K562 (cell line): ENCODE measurements around the gene DRC3. TPM values are rescaled to one million over a fixed set of nuclear protein-coding genes. Genes with fewer than 3 reads are reported as not detected.
A peak's percentile ranks its signal among the peaks of the same experiment; 100 is the strongest.

Experiments used
- BCOR ChIP-seq: fragments of 450-650 bp; IDR thresholded peaks from 2 replicates; pipeline ENCODE4 v1.6.1; 2016
- FIP1L1 ChIP-seq: fragments of 200-400 bp; formaldehyde crosslinking; IDR thresholded peaks from 2 replicates; pipeline ENCODE4 v1.6.1; 2018; ENCODE audit warnings: mild to moderate bottlenecking, low read depth, low read length; ENCODE audit not compliant: poor library complexity, severe bottlenecking
- GTF2F1 ChIP-seq: IDR thresholded peaks from 2 replicates; pipeline ENCODE4 v1.6.1; 2011; ENCODE audit warnings: low read depth, low read length, improper control_type of control experiment
- MAFF ChIP-seq: IDR thresholded peaks from 2 replicates; pipeline ENCODE4 v1.6.1; 2012; ENCODE audit warnings: low read length, improper control_type of control experiment
- MBD2 ChIP-seq: sonication (generic); IDR thresholded peaks from 2 replicates; pipeline ENCODE4 v1.6.1; 2016; ENCODE audit warnings: low read depth, borderline replicate concordance
- MECOM ChIP-seq: fragments of 250-450 bp; sonication (Bioruptor Pico); IDR thresholded peaks from 2 replicates; pipeline ENCODE4 v1.8.0; 2022; ENCODE audit warnings: inconsistent platforms
- MEIS2 ChIP-seq: fragments of 450-650 bp; IDR thresholded peaks from 2 replicates; pipeline ENCODE4 v1.6.1; 2014; ENCODE audit warnings: mild to moderate bottlenecking; ENCODE audit not compliant: partially characterized antibody
- PCBP1 ChIP-seq: fragments of 200-400 bp; formaldehyde crosslinking; IDR thresholded peaks from 2 replicates; pipeline ENCODE4 v1.6.1; 2018; ENCODE audit warnings: mild to moderate bottlenecking, low read depth, low read length; ENCODE audit not compliant: poor library complexity, severe bottlenecking
- POLR2AphosphoS2 ChIP-seq: IDR thresholded peaks from 2 replicates; pipeline ENCODE4 v1.6.1; 2012; ENCODE audit warnings: low read length, improper control_type of control experiment
- PRPF4 ChIP-seq: fragments of 200-400 bp; formaldehyde crosslinking; IDR thresholded peaks from one replicate; pipeline ENCODE4 v1.6.1; 2017; ENCODE audit warnings: low read length, low read depth, mild to moderate bottlenecking; ENCODE audit not compliant: insufficient read depth, poor library complexity, severe bottlenecking
- RBM22 ChIP-seq: fragments of 200-400 bp; formaldehyde crosslinking; IDR thresholded peaks from 2 replicates; pipeline ENCODE4 v1.6.1; 2018; ENCODE audit warnings: low read length, low read depth; ENCODE audit not compliant: poor library complexity, severe bottlenecking
- TAF15 ChIP-seq: fragments of 200-400 bp; formaldehyde crosslinking; IDR thresholded peaks from 2 replicates; pipeline ENCODE4 v1.6.1; 2017; ENCODE audit warnings: mild to moderate bottlenecking, low read depth, low read length, moderate library complexity
- ZNF232 ChIP-seq: sonication (generic); formaldehyde crosslinking; IDR thresholded peaks from 2 replicates; pipeline ENCODE4 v1.8.0; 2022; ENCODE audit warnings: mild to moderate bottlenecking, missing genetic modification reagents
- ZNF408 ChIP-seq: fragments of 250-450 bp; sonication (Bioruptor Pico); IDR thresholded peaks from 2 replicates; pipeline ENCODE4 v1.4.0; 2020; ENCODE audit warnings: low read depth, mild to moderate bottlenecking, moderate library complexity
- ZNF431 ChIP-seq: sonication (generic); formaldehyde crosslinking; IDR thresholded peaks from 2 replicates; pipeline ENCODE4 v1.8.0; 2022; ENCODE audit warnings: mild to moderate bottlenecking, missing genetic modification reagents
- polyA plus RNA-seq, 8 experiments: library from polyadenylated mRNA; depleted of rRNA in 4 of 8; stranded (reverse) in 5 of 8; unstranded in 3 of 8; fragments of >200 nt; fragmentation: Nextera tagmentation in 2 of 8; fragmentation: Illumina TruSeq in 1 of 8; extraction: Ambion mirVana in 2 of 8; extraction: Trizol in 1 of 8; gene quantifications; 2 replicates each; pipeline versions ENCODE4 v1.2.1 to v1.2.3, GENCODE V29; 2011 to 2014; ENCODE audit warnings: inconsistent platforms in 1 of 8, missing spikeins in 1 of 8
- total RNA-seq, 7 experiments: library from RNA; depleted of rRNA in 6 of 7; stranded (reverse); fragments of >200 nt in 6 of 7; fragmentation: Illumina TruSeq in 2 of 7; extraction: Trizol in 2 of 7; gene quantifications; 2 replicates each; pipeline versions ENCODE4 v1.2.1 to v1.2.3, GENCODE V29; 2011 to 2021; ENCODE audit warnings: low replicate concordance in 1 of 7
- TF ChIP-seq, protein P1 (sequence below), 2 experiments: fragments of 450-650 bp; IDR thresholded peaks; 2 replicates each; pipeline ENCODE4 v1.6.1; 2016
- TF ChIP-seq, protein P2 (sequence below): fragments of 450-650 bp; formaldehyde crosslinking; IDR thresholded peaks from 2 replicates; pipeline ENCODE4 v1.4.0; 2022; ENCODE audit warnings: mild to moderate bottlenecking, moderate library complexity
- TF ChIP-seq, protein P3 (sequence below), 2 experiments: IDR thresholded peaks; 2 replicates each; pipeline ENCODE4 v1.6.1; 2012; ENCODE audit warnings: improper control_type of control experiment in 2 of 2, low read depth in 2 of 2, low read length in 2 of 2, borderline replicate concordance in 1 of 2
- TF ChIP-seq, protein P4 (sequence below): fragments of 200-800 bp; sonication (Bioruptor generic); IDR thresholded peaks from 2 replicates; pipeline ENCODE4 v1.6.1; 2017; ENCODE audit warnings: missing genetic modification characterization, missing compliant biosample characterization
- TF ChIP-seq, protein P5 (sequence below): fragments of 450-650 bp; formaldehyde crosslinking; IDR thresholded peaks from 2 replicates; pipeline ENCODE4 v1.4.0; 2022; ENCODE audit warnings: missing genetic modification characterization

The DRC3 gene
- total and polyA plus RNA-seq, 9 of the 15 experiments (the other 6 are each of a cell fraction or from before 2014, with no cell fraction given), result 0.10 to 0.84 (median 0.30) TPM; not detected in 3

DNA sequence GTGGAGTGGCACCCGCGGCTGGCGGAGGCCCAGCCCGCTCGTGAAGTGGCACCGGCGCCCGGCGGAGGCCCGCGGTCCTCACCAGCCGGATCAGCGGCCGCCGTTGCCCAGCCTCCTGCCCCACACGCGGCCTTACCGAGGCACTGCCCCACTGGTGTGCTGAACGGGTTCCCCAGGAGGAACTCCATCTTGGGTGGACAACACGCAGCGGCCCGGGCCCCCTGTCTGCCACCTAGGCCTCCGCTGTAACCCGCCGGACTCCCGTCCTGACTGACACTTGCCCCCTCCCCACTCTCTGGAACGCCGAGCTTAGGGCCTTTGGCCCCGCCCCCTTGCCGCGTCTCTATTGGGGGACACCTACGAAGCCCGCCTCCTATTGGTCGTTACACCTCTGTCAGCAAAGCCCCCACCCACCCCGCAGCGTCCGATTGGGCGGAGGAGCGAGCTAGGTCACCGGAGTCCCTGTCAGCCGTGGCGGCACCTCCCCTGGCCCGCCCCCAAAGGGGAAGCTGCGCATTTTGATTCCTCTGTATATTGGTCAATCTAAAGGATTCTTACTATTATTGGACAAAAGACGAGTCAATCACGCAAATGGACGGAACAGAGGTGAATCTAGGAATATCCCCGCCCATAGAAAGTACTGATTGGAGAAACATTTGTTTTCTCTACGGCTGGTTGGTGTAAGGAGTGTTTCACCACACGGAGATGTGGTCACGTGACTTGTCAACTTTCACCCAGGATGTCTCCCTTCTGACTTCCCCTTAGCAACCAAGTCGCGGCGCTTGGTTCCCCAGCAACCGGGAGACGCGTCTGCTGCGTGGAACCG is at the start of gene DRC3, which contains the start of gene TOM1L2 (continued):
- TF ChIP-seq, protein P1, sequence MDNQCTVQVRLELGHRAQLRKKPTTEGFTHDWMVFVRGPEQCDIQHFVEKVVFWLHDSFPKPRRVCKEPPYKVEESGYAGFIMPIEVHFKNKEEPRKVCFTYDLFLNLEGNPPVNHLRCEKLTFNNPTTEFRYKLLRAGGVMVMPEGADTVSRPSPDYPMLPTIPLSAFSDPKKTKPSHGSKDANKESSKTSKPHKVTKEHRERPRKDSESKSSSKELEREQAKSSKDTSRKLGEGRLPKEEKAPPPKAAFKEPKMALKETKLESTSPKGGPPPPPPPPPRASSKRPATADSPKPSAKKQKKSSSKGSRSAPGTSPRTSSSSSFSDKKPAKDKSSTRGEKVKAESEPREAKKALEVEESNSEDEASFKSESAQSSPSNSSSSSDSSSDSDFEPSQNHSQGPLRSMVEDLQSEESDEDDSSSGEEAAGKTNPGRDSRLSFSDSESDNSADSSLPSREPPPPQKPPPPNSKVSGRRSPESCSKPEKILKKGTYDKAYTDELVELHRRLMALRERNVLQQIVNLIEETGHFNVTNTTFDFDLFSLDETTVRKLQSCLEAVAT (IDR thresholded peaks at IDR 0.05), result peak in 1 of 2 experiments; percentile 93; a peak in 1 of 4 replicates
- TF ChIP-seq, protein P2, sequence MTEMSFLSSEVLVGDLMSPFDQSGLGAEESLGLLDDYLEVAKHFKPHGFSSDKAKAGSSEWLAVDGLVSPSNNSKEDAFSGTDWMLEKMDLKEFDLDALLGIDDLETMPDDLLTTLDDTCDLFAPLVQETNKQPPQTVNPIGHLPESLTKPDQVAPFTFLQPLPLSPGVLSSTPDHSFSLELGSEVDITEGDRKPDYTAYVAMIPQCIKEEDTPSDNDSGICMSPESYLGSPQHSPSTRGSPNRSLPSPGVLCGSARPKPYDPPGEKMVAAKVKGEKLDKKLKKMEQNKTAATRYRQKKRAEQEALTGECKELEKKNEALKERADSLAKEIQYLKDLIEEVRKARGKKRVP, result no peak
- TF ChIP-seq PRPF4 (no peak), BCOR (no peak), ZNF431 (peak; percentile 42; the same call in 1 of the 2 replicates), PCBP1 (no peak), MAFF (no peak), MBD2 (peak; percentile 99), GTF2F1 (no peak), POLR2AphosphoS2 (no peak), ZNF232 (CRISPR knock-in tag) (no peak), RBM22 (no peak), ZNF408 (CRISPR knock-in tag) (no peak), FIP1L1 (no peak), TAF15 (no peak), MEIS2 (peak; percentile 55), MECOM (CRISPR knock-in tag) (no peak)
- TF ChIP-seq, protein P3, sequence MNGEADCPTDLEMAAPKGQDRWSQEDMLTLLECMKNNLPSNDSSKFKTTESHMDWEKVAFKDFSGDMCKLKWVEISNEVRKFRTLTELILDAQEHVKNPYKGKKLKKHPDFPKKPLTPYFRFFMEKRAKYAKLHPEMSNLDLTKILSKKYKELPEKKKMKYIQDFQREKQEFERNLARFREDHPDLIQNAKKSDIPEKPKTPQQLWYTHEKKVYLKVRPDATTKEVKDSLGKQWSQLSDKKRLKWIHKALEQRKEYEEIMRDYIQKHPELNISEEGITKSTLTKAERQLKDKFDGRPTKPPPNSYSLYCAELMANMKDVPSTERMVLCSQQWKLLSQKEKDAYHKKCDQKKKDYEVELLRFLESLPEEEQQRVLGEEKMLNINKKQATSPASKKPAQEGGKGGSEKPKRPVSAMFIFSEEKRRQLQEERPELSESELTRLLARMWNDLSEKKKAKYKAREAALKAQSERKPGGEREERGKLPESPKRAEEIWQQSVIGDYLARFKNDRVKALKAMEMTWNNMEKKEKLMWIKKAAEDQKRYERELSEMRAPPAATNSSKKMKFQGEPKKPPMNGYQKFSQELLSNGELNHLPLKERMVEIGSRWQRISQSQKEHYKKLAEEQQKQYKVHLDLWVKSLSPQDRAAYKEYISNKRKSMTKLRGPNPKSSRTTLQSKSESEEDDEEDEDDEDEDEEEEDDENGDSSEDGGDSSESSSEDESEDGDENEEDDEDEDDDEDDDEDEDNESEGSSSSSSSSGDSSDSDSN (IDR thresholded peaks at IDR 0.05; ENCODE audit: borderline replicate concordance in 1 of 2, low read depth in 2 of 2, low read length in 2 of 2), result no peak
- TF ChIP-seq, protein P4, sequence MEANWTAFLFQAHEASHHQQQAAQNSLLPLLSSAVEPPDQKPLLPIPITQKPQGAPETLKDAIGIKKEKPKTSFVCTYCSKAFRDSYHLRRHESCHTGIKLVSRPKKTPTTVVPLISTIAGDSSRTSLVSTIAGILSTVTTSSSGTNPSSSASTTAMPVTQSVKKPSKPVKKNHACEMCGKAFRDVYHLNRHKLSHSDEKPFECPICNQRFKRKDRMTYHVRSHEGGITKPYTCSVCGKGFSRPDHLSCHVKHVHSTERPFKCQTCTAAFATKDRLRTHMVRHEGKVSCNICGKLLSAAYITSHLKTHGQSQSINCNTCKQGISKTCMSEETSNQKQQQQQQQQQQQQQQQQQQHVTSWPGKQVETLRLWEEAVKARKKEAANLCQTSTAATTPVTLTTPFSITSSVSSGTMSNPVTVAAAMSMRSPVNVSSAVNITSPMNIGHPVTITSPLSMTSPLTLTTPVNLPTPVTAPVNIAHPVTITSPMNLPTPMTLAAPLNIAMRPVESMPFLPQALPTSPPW, result peak; percentile 84
- TF ChIP-seq, protein P5, sequence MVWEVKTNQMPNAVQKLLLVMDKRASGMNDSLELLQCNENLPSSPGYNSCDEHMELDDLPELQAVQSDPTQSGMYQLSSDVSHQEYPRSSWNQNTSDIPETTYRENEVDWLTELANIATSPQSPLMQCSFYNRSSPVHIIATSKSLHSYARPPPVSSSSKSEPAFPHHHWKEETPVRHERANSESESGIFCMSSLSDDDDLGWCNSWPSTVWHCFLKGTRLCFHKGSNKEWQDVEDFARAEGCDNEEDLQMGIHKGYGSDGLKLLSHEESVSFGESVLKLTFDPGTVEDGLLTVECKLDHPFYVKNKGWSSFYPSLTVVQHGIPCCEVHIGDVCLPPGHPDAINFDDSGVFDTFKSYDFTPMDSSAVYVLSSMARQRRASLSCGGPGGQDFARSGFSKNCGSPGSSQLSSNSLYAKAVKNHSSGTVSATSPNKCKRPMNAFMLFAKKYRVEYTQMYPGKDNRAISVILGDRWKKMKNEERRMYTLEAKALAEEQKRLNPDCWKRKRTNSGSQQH, result no peak
